GM21825 (cell line): ENCODE data around the gene NID2.

Experiments
- ATAC-seq: cut with Tn5 transposase; IDR thresholded peaks from one replicate; pipeline ENCODE4 v1.9.1; 2021; ENCODE audit warnings: mild to moderate bottlenecking, moderate library complexity; ENCODE audit not compliant: unreplicated experiment

NID2 gene

GRCh38 chr14:51962711-51963110 is 106.1 kb downstream of the NID2 start:
- no peak for ATAC-seq

DNA sequence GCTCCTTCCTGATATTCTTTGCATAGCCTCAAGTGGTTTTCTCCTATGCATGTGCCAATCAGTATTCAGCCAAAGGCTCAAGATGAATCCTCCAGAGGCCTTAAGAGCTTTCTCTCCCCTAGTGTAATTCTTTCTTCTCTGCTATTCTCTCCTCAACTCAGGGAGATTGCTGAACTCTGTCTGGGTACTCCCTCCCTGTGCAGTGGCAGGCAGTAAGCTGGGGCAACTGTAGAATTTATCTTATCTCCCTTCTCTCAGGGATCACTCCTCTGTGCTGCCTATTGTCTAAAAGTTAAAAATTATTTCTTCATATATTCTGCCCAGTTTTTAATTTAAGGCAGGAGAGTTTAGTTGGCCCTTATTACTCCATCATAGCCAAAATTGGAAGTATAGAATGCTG is 108.0 kb downstream of the NID2 start:
- ATAC-seq = no peak

GRCh38 chr14:51959928-51960327 is 108.9 kb downstream of the NID2 start:
- ATAC-seq = no peak

GRCh38 chr14:51957950-51958349 is 110.9 kb downstream of the NID2 start:
- ATAC-seq = no peak
